ENCODE data around the gene GPBAR1. TPM values are rescaled to one million over a fixed set of nuclear protein-coding genes. Genes with fewer than 3 reads are reported as not detected.
"Not testable (repeated sequence)": the region's sequence is repeated elsewhere in the genome, so short reads cannot be mapped to it uniquely, and the experiment has no call there.

Gene GPBAR1
- total RNA-seq, 1 donor: 0.36 TPM

DNA sequence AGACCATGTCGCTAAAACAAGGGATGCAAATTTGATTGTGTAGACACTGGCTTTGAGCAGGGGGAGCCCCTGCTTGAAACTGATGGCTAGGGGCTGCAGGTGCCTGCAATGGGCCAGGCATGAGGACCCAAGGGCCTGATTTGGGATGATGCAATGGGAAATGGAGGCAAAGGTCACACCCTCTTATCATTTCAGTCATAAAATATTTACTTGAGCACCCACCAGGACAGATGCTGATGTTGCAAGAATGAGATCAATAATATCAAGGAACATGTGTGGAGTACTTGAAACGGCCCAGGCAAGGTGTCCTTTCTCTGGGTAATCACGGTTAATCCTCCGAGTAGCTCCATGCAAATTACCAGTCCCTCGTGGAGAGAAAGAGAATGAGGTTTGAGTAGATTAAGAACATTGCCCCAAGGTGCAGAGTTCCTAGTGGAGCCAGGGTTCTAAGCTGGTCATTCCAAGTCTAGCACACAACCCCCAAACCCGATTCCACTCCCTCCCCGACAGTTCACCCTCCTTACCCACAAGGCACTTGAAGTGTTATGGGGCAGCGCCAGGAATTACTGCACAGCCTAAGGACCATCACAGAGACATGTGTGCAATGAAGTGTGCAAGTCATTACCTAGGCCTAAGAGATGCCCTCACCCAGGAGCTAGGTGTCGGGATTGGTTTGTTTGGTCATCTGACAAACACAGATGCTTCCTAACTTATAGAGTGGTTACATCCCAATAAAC lies 45.5 kb downstream of the GPBAR1 start:
- Histone ChIP-seq H4K20me1 (ENCODE audit: insufficient read depth, low read length) (no peaks in the 10 kb centered on the region), H3K27ac (ENCODE audit: low read depth, low read length) (no peak overlapping the region), H3K4me2 (ENCODE audit: insufficient read depth, low read length) (no peak overlapping the region), H3K9me3 (ENCODE audit: low read depth, low read length) (no peaks in the 10 kb centered on the region), H3K36me3 (ENCODE audit: insufficient read depth, low read length) (no peaks in the 10 kb centered on the region), H3K4me3 (ENCODE audit: insufficient read depth, low read length) (no peak overlapping the region), H2AFZ (ENCODE audit: low read length) (no peak overlapping the region), H3K27me3 (ENCODE audit: insufficient read depth, low read length) (no peaks in the 10 kb centered on the region), H3K79me2 (ENCODE audit: insufficient read depth, low read length) (no peaks in the 10 kb centered on the region), H3K4me1 (ENCODE audit: insufficient read depth, low read length) (no peaks in the 10 kb centered on the region)
- peak; percentile 6 for DNase-seq (ENCODE audit: insufficient read length, low spot score, missing footprints)
- TF ChIP-seq, protein P1, sequence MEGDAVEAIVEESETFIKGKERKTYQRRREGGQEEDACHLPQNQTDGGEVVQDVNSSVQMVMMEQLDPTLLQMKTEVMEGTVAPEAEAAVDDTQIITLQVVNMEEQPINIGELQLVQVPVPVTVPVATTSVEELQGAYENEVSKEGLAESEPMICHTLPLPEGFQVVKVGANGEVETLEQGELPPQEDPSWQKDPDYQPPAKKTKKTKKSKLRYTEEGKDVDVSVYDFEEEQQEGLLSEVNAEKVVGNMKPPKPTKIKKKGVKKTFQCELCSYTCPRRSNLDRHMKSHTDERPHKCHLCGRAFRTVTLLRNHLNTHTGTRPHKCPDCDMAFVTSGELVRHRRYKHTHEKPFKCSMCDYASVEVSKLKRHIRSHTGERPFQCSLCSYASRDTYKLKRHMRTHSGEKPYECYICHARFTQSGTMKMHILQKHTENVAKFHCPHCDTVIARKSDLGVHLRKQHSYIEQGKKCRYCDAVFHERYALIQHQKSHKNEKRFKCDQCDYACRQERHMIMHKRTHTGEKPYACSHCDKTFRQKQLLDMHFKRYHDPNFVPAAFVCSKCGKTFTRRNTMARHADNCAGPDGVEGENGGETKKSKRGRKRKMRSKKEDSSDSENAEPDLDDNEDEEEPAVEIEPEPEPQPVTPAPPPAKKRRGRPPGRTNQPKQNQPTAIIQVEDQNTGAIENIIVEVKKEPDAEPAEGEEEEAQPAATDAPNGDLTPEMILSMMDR (IDR thresholded peaks at IDR 0.05; ENCODE audit: extremely low read depth, low read depth, low read length): no peak

DNA sequence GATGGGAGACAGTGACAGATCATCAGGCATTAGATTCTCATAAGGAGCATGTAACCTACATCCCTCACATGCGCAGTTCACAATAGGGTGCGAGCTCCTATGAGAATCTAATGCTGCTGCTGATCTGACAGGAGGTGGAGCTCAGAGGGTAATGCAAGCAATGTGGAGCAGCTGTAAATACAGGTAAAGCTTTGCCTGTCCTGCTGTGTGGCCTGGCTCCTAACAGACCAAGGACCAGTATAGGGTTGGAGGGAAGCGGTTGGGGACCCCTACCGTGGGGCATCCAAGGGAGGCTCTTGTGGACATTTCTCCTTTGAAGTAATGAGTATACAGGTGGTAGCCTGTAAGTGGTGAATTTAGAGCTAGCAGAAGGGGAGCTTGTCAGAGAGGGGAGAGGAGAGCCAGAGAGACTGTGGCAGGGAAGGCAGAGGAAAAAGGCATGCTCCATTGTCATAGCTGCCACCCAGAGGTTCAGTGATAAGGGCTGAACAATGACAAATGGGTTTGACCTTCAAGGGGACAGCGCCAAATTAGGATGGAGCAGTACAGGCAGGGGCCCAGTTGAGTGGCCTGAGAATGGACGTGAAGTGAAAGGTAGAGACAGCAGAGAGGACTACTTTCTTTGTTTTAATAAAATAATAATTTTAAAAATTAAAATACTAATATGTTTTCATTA lies 46.7 kb downstream of the GPBAR1 start:
- no peak for DNase-seq (ENCODE audit: insufficient read length, low spot score, missing footprints)
- H4K20me1 ChIP-seq (ENCODE audit: insufficient read depth, low read length): no peaks in the 10 kb centered on the region
- no peaks in the 10 kb centered on the region for H3K36me3 ChIP-seq (ENCODE audit: insufficient read depth, low read length)
- H3K4me2 ChIP-seq (ENCODE audit: insufficient read depth, low read length): no peak overlapping the region
- no peaks in the 10 kb centered on the region for H3K4me1 ChIP-seq (ENCODE audit: insufficient read depth, low read length)
- H3K4me3 ChIP-seq (ENCODE audit: insufficient read depth, low read length): no peak overlapping the region
- H3K27me3 ChIP-seq (ENCODE audit: insufficient read depth, low read length): no peaks in the 10 kb centered on the region
- H3K79me2 ChIP-seq (ENCODE audit: insufficient read depth, low read length): no peaks in the 10 kb centered on the region
- H2AFZ ChIP-seq (ENCODE audit: low read length): no peak overlapping the region
- no peaks in the 10 kb centered on the region for H3K9me3 ChIP-seq (ENCODE audit: low read depth, low read length)
- H3K27ac ChIP-seq (ENCODE audit: low read depth, low read length): no peak overlapping the region
- TF ChIP-seq, protein P1 (IDR thresholded peaks at IDR 0.05; ENCODE audit: extremely low read depth, low read depth, low read length): no peak

DNA sequence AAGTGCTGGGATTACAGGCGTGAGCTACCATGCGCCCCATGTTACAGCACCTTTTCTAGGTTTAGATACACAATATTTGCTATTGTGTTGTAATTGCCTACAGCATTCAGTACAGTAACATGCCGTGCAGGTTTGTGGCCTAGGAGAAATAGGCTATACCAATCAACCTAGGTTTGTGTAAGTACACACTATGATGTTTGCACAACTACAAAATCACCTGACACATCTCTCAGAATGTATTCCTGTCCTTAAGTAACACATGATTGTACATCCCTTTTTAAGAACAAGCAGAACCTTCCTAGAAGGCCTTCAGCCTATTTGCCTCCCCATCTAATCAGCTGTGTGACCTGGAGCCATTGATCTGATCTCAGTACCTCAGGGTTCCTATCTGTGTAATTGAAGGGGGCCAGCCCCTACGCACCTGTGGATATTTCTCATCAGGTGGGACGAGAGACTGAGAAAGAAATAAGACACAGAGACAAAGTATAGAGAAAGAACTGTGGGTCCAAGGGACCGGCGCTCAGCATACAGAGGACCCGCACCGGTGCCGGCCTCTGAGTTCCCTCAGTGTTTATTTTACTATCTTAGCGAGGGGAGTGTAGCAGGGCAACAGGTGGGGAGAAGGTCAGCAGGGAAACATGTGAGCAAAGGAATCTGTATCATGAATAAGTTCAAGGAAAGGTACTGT lies 50.2 kb downstream of the GPBAR1 start:
- H3K9me3 ChIP-seq (ENCODE audit: low read depth, low read length): no peaks in the 10 kb centered on the region
- DNase-seq (ENCODE audit: insufficient read length, low spot score, missing footprints): no peak
- H3K4me2 ChIP-seq (ENCODE audit: insufficient read depth, low read length): no peak overlapping the region
- no peak overlapping the region for H3K27ac ChIP-seq (ENCODE audit: low read depth, low read length)
- TF ChIP-seq, protein P1 (IDR thresholded peaks at IDR 0.05; ENCODE audit: extremely low read depth, low read depth, low read length): no peak
- H2AFZ ChIP-seq (ENCODE audit: low read length): no peak overlapping the region
- H3K27me3 ChIP-seq (ENCODE audit: insufficient read depth, low read length): no peaks in the 10 kb centered on the region
- H3K36me3 ChIP-seq (ENCODE audit: insufficient read depth, low read length): no peaks in the 10 kb centered on the region
- no peaks in the 10 kb centered on the region for H4K20me1 ChIP-seq (ENCODE audit: insufficient read depth, low read length)
- H3K4me1 ChIP-seq (ENCODE audit: insufficient read depth, low read length): no peaks in the 10 kb centered on the region
- H3K79me2 ChIP-seq (ENCODE audit: insufficient read depth, low read length): no peaks in the 10 kb centered on the region
- no peak overlapping the region for H3K4me3 ChIP-seq (ENCODE audit: insufficient read depth, low read length)

DNA sequence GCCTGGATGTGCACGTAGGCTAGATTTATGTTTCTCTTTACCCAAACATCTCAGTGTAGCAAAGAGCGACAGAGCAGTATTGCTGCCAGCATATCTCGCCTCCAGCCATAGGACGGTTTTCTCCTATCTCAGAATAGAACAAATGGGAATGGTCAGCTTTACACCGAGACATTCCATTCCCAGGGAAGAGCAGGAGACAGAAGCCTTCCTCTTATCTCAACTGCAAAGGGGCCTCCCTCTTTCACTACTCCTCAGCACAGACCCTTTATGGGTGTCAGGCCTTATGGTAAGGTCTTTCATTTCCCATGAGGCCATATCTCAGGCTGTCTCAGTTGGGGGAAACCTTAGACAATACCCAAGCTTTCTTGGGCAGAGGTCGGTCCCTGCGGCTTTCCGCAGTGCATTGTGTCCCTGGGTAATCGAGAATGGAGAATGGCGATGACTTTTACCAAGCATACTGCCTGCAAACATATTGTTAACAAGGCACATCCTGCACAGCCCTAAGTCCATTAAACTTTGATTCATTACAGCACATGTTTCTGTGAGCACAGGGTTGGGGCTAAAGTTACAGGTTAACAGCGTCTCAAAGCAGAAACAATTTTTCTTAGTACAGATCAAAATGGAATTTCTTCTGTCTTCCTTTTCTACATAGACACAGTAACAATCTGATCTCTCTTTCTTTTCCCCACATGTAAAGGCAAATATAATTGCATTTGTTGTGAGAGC lies 50.9 kb downstream of the GPBAR1 start:
- not testable (repeated sequence) for H3K36me3 ChIP-seq (ENCODE audit: insufficient read depth, low read length); H3K4me2 ChIP-seq (ENCODE audit: insufficient read depth, low read length); H3K9me3 ChIP-seq (ENCODE audit: low read depth, low read length); H3K27ac ChIP-seq (ENCODE audit: low read depth, low read length); H2AFZ ChIP-seq (ENCODE audit: low read length); H3K27me3 ChIP-seq (ENCODE audit: insufficient read depth, low read length); H3K79me2 ChIP-seq (ENCODE audit: insufficient read depth, low read length); DNase-seq (ENCODE audit: insufficient read length, low spot score, missing footprints); H3K4me3 ChIP-seq (ENCODE audit: insufficient read depth, low read length); H4K20me1 ChIP-seq (ENCODE audit: insufficient read depth, low read length); H3K4me1 ChIP-seq (ENCODE audit: insufficient read depth, low read length)
